GM12873 (cell line): ENCODE measurements around the gene NLN.

Experiments used
- CTCF ChIP-seq: IDR thresholded peaks from 2 replicates; pipeline ENCODE4 v1.5.1; 2012; ENCODE audit warnings: low read depth, mild to moderate bottlenecking, moderate library complexity, low read length, control low read depth; ENCODE audit not compliant: insufficient read depth; ENCODE audit errors: missing control alignments

The NLN gene

GRCh38 chr5:65778126-65778525 is 56.1 kb downstream of the NLN start:
- TF ChIP-seq CTCF: no peak

DNA sequence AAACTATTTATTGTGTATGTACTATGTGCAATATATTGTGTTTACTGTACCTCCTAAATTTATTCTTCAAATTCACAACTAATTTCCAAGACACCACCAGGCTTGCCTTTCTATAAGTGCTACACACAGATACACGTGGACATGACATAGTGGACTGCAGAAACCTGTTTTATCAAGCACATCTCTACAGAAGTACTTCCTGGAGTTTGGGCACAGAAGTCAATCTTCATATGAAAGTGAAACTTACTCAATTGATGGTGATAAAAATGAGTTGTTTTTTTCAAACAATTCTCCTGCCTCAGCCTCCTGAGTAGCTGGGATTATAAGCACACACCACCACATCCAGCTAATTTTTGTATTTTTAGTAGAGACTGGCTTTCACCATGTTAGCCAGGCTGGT is 57.6 kb downstream of the NLN start:
- no peak for TF ChIP-seq CTCF

- no peak for TF ChIP-seq CTCF
Observed at GRCh38 chr5:65790371-65791163, 68.6 kb downstream of the NLN start.

DNA sequence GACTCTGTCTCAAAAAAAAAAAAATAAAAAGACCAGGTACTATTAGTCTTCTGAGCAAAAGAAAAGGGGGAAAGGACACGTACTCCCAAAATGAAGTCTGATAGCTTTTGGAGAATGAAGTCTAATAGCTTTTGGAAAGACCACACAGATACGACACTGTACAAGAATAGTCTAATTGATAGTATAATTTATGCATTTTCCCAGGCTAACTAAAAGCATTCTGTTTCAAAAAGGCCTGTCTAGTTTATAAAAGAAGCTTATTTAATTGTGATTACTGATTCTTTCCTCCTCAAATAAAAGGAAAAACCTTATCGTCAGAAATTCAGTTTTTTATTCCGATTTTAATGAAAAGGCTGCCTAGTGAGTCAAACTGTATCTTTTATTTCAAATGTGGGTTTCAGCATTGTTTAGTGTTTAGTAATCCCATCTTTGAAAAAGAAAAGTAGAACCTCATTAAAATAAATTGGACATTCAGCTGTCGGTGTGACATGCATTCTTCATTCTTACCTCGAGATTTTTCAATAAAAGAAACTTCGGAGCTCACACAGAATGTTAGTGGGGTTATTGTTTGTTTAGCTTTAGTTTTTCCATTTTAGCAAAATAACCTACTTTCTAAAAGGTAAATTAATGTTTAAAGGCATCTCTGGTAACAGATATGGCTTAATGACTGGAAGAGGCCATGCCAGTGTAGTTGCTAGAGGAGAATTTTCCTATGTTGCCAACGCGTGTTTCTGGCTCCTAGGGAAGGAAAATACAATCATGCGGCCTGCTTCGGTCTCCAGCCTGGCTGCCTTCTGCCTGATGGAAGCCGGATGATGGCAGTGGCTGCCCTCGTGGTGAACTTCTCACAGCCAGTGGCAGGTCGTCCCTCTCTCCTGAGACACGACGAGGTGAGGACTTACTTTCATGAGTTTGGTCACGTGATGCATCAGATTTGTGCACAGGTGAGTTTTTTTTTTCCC is 70.0 kb downstream of the NLN start:
- TF ChIP-seq CTCF: no peak

DNA sequence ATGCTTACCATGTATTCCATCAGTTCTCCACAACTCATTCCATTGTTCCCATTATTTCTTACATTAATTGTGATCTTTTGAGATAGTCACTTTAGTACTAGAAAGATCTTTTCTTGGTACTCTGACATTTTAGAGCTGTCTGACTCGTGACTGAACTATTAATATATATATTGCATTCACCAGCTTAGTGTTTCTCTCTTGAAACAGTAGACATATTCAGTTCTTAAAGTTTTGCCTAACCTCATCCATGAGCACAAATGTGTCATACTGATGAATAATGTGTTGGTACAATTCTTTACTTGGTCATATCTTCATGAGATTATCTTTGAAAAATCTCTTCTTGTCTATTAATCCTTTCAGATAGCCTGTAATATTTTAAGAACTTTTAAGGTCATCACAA is 74.3 kb downstream of the NLN start:
- no peak for TF ChIP-seq CTCF

DNA sequence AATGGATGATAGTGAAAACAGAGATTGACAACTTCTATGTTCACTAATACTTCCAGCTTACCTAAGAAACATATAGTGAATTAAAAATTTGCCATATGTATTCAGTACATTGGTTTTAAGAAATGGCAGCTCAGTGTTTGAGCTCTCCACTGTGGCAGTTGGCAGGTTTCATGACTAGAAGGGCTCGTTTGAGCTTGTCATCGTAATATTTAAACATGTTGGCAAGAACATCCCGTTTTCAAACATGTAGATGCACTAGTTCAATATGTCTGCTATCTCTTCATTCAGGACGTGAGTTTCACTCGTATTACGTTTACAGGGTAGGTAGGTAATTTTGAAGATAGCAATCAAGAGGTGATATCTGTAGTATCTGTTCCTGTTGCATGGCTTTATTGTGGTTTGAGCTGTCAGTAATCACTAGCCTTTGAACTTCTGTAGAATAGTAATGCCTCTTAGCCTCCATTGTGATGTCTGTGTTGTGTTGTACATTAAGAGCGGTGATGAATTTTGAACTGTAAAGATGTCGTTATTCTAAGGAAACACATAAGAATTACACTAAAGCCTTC is 74.8 kb downstream of the NLN start:
- no peak for TF ChIP-seq CTCF

- no peak for TF ChIP-seq CTCF
Observed at GRCh38 chr5:65797481-65797880, 75.5 kb downstream of the NLN start.
